Endothelial cell of umbilical vein (primary cell): ENCODE data around the gene AK9. TPM values are rescaled to one million over a fixed set of nuclear protein-coding genes. Genes with fewer than 3 reads are reported as not detected.

Experiments
- BruUV-seq: library from RNA; stranded (reverse); fragments of 400-500 nt; replicated peaks from 2 replicates; lab custom pipeline; 2021; lab: Mats Ljungman, UMichigan
- CTCF ChIA-PET: fragments of 300-600, 350-600 bp; sonication (Branson Sonifier 250); formaldehyde crosslinking; loops from one replicate; lab custom pipeline; 2021; ENCODE audit warnings: antibody characterized with exemption, inconsistent platforms; lab: Charles Lee
- POLR2A ChIA-PET: fragments of 300-600, 350-600 bp; sonication (Branson Sonifier 250); formaldehyde crosslinking; loops from one replicate; lab custom pipeline; 2021; ENCODE audit warnings: antibody characterized with exemption, inconsistent platforms; lab: Charles Lee
- DNase-seq: peaks from one replicate; pipeline ENCODE4 v3.0.0-alpha.2; 2011; ENCODE audit warnings: low read depth, low spot score
- FAIRE-seq: peaks from 2 replicates; lab custom pipeline; 2011; peaks lifted over from hg19 to GRCh38; lab: Jason Lieb, UNC
- H2AFZ ChIP-seq: 2 replicates; pipeline ENCODE4 v1.6.0; 2012; ENCODE audit warnings: low read depth, low read length, control low read depth, inconsistent platforms
- H3K27ac ChIP-seq: 2 replicates; pipeline ENCODE4 v1.5.1; 2011; ENCODE audit warnings: low read depth, mild to moderate bottlenecking, control low read depth, low read length, moderate library complexity; ENCODE audit not compliant: insufficient read depth
- H3K27me3 ChIP-seq, 2 experiments: 2 replicates each; pipeline versions ENCODE4 v1.6.0 to v1.6.1; 2011; ENCODE audit warnings: low read length in 2 of 2, mixed read lengths in 1 of 2; ENCODE audit not compliant: control insufficient read depth in 2 of 2, insufficient read depth in 2 of 2
- H3K36me3 ChIP-seq, 2 experiments: 2 replicates in 1 of 2; 3 replicates in 1 of 2; pipeline ENCODE4 v1.5.1; 2011; ENCODE audit warnings: low read length in 2 of 2, mild to moderate bottlenecking in 1 of 2, moderate library complexity in 1 of 2; ENCODE audit not compliant: control insufficient read depth in 2 of 2, insufficient read depth in 2 of 2; ENCODE audit errors: extremely low read depth in 1 of 2
- H3K4me1 ChIP-seq: 3 replicates; pipeline ENCODE4 v1.5.1; 2011; ENCODE audit warnings: mild to moderate bottlenecking, low read length; ENCODE audit not compliant: control insufficient read depth, insufficient read depth; ENCODE audit errors: extremely low read depth
- H3K4me2 ChIP-seq: 2 replicates; pipeline ENCODE4 v1.6.1; 2011; ENCODE audit warnings: low read length, control low read depth, mixed read lengths; ENCODE audit not compliant: insufficient read depth
- H3K4me3 ChIP-seq, 3 experiments: fragments of 200-600 bp in 1 of 3; sonication (generic), shearing (Covaris generic) in 1 of 3; replicated peaks in 1 of 3; 2 replicates each; pipeline ENCODE4 v1.5.1; 2011 to 2016; ENCODE audit warnings: control low read depth in 3 of 3, low read length in 3 of 3, mild to moderate bottlenecking in 2 of 3, inconsistent platforms in 1 of 3, low read depth in 1 of 3, moderate library complexity in 1 of 3; ENCODE audit not compliant: insufficient read depth in 1 of 3
- H3K79me2 ChIP-seq: 2 replicates; pipeline ENCODE4 v1.6.0; 2012; ENCODE audit warnings: low read length, inconsistent platforms; ENCODE audit not compliant: control insufficient read depth, insufficient read depth
- H3K9ac ChIP-seq: replicated peaks from 2 replicates; pipeline ENCODE3; 2011; ENCODE audit warnings: low read length, control low read depth; ENCODE audit not compliant: insufficient read depth; ENCODE audit errors: extremely low read depth
- H3K9me1 ChIP-seq: replicated peaks from 3 replicates; pipeline ENCODE4 v1.6.0; 2011; ENCODE audit warnings: mild to moderate bottlenecking, low read length; ENCODE audit not compliant: control insufficient read depth, insufficient read depth; ENCODE audit errors: extremely low read depth
- H3K9me3 ChIP-seq: replicated peaks from 2 replicates; pipeline ENCODE4 v1.5.1; 2012; ENCODE audit warnings: low read length, inconsistent platforms; ENCODE audit not compliant: control insufficient read depth, insufficient read depth
- H4K20me1 ChIP-seq: replicated peaks from 2 replicates; pipeline ENCODE3; 2011; ENCODE audit warnings: mild to moderate bottlenecking, low read length; ENCODE audit not compliant: control insufficient read depth, insufficient read depth; ENCODE audit errors: extremely low read depth
- CTCF ChIP-seq, 2 donors: IDR thresholded peaks; 1 replicate in 1 of 2; 2 replicates in 1 of 2; pipeline ENCODE4 v1.5.1; 2011; ENCODE audit warnings: low read length in 2 of 2, mild to moderate bottlenecking in 2 of 2, moderate library complexity in 2 of 2, control low read depth in 1 of 2, inconsistent platforms in 1 of 2, low read depth in 1 of 2; ENCODE audit not compliant: insufficient read depth in 1 of 2; ENCODE audit errors: extremely low read depth in 1 of 2
- EZH2 ChIP-seq: IDR thresholded peaks from 2 replicates; pipeline ENCODE4 v1.6.1; 2012; ENCODE audit warnings: borderline replicate concordance, low read depth, mild to moderate bottlenecking, moderate library complexity, low read length, inconsistent platforms; ENCODE audit not compliant: severe bottlenecking
- FOS ChIP-seq: IDR thresholded peaks from 2 replicates; pipeline ENCODE4 v1.6.1; 2011; ENCODE audit warnings: mild to moderate bottlenecking, low read length, moderate library complexity, borderline replicate concordance; ENCODE audit not compliant: insufficient read depth
- GATA2 ChIP-seq: IDR thresholded peaks from 2 replicates; pipeline ENCODE4 v1.7.0; 2011; ENCODE audit warnings: low read depth, mild to moderate bottlenecking, moderate library complexity, mixed read lengths, low read length; ENCODE audit not compliant: insufficient read length, insufficient read depth
- JUN ChIP-seq: IDR thresholded peaks from 2 replicates; pipeline ENCODE4 v1.6.1; 2011; ENCODE audit warnings: borderline replicate concordance, low read depth; ENCODE audit not compliant: insufficient read length, insufficient read depth
- MAX ChIP-seq: IDR thresholded peaks from 2 replicates; pipeline ENCODE4 v1.6.1; 2011; ENCODE audit not compliant: insufficient read depth, insufficient read length
- MYC ChIP-seq: IDR thresholded peaks from one replicate; pipeline ENCODE4 v1.6.1; 2011; ENCODE audit warnings: mild to moderate bottlenecking, low read depth, low read length
- POLR2A ChIP-seq: IDR thresholded peaks from 2 replicates; pipeline ENCODE4 v1.6.1; 2012; ENCODE audit warnings: low read depth, mild to moderate bottlenecking, control low read depth, low read length
- POLR2AphosphoS5 ChIP-seq: IDR thresholded peaks from 2 replicates; pipeline ENCODE4 v1.6.1; 2012; ENCODE audit warnings: low read depth, mild to moderate bottlenecking, control low read depth, low read length, moderate library complexity; ENCODE audit not compliant: insufficient read depth
- dilution Hi-C: fragments of 300-500 bp; cut with MboI; formaldehyde crosslinking; loops from one replicate; pipeline ENCODE4 v1.15.0; 2019; ENCODE audit warnings: low sequenced_read_pairs; ENCODE audit not compliant: extremely low pct_ligation_motif_present
- intact Hi-C: fragments of 100-400 bp; cut with micrococcal nuclease; formaldehyde crosslinking; loops from one replicate; pipeline ENCODE4 v1.10.0; 2022
- polyA plus RNA-seq, 4 experiments: library from polyadenylated mRNA; depleted of rRNA in 3 of 4; stranded (reverse) in 3 of 4; unstranded in 1 of 4; fragments of >200 nt; gene quantifications; 2 replicates each; pipeline versions ENCODE4 v1.2.1 to v1.2.3, GENCODE V29; 2011 to 2012; ENCODE audit warnings: missing spikeins in 1 of 4
- total RNA-seq: library from RNA; stranded (reverse); gene quantifications from 2 replicates; pipeline ENCODE4 v1.2.3, GENCODE V29; 2021

Gene AK9
- total and polyA plus RNA-seq, 2 donors (not counting 3 experiments of a cell fraction or from before 2014, with no cell fraction given) = 1.4 to 3.2 TPM

GRCh38 chr6:109738667-109739066, 47.7 kb upstream of the AK9 start:
- Histone ChIP-seq H3K79me2 (no peaks in the 10 kb centered on the region), H3K9ac (no peak overlapping the region), H3K27me3 (no peaks in the 10 kb centered on the region), H3K4me2 (no peak overlapping the region), H3K27ac (no peak overlapping the region), H2AFZ (no peak overlapping the region), H3K36me3 (peaks cover 0 to 2% of the 10 kb centered on the region in 2 experiments), H3K9me1 (no peaks in the 10 kb centered on the region), H4K20me1 (no peaks in the 10 kb centered on the region), H3K9me3 (no peaks in the 10 kb centered on the region), H3K4me1 (peaks cover 4% of the 10 kb centered on the region), H3K4me3 (no peak overlapping the region)
- FAIRE-seq (no peak), DNase-seq (no peak)
- no TSS peak for BruUV-seq
- dilution Hi-C loops (no loop called here), intact Hi-C loops (no loop called here)
- CTCF ChIA-PET = interaction anchor here (2.2 kb wide), 1 partner anchor 301 kb away, joined by 6 read pairs; no protein-coding TSS in a partner anchor
- POLR2A ChIA-PET = no interaction called here
- no peak for TF ChIP-seq GATA2

GRCh38 chr6:109738255-109738654, 47.3 kb upstream of the AK9 start:
- Histone ChIP-seq H3K27ac (no peak overlapping the region), H3K9me1 (no peaks in the 10 kb centered on the region), H3K79me2 (no peaks in the 10 kb centered on the region), H3K27me3 (no peaks in the 10 kb centered on the region), H3K4me1 (no peaks in the 10 kb centered on the region), H3K36me3 (peaks cover 0 to 2% of the 10 kb centered on the region in 2 experiments), H3K9me3 (no peaks in the 10 kb centered on the region), H3K4me2 (no peak overlapping the region), H3K9ac (no peak overlapping the region), H2AFZ (no peak overlapping the region), H3K4me3 (no peak overlapping the region), H4K20me1 (no peaks in the 10 kb centered on the region)
- FAIRE-seq = no peak
- no peak for DNase-seq
- dilution Hi-C loops (no loop called here), intact Hi-C loops (no loop called here)
- ChIA-PET POLR2A (no interaction called here), CTCF (interaction anchor here (2.2 kb wide), 1 partner anchor 301 kb away, joined by 6 read pairs; no protein-coding TSS in a partner anchor)
- TF ChIP-seq POLR2AphosphoS5 (no peak), FOS (no peak), EZH2 (no peak), GATA2 (no peak), MAX (no peak), JUN (no peak), POLR2A (no peak), MYC (no peak), CTCF (IDR thresholded peaks at IDR 0.05; ENCODE audit: extremely low read depth in 1 of 2, insufficient read depth in 1 of 2, low read depth in 1 of 2, low read length in 2 of 2) (no peak)
- BruUV-seq = no TSS peak
